ENCODE data around the gene AP2M1. TPM values are rescaled to one million over a fixed set of nuclear protein-coding genes. Genes with fewer than 3 reads are reported as not detected.

AP2M1 gene
- total and polyA plus RNA-seq, 2 of the 8 experiments (the other 6 are each of a cell fraction or from before 2014, with no cell fraction given), result 403 to 454 TPM

DNA sequence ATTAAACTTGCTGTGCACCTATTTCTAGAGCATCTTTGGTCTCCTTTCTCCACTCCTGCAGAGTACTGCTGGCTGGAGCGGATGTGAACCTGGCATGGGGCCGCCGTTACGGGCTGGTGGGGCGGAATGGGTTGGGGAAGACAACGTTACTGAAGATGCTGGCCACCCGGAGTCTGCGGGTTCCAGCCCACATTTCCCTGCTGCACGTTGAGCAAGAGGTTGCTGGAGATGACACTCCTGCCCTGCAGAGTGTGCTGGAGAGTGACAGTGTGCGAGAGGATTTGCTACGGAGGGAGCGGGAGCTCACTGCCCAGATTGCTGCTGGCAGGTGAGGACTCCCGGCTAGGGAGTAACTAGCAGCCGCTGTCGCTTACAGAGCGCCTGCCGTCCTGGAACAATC, 13.4 kb downstream of the AP2M1 start:
- no peak overlapping the region for H3K27ac ChIP-seq (ENCODE audit: low read depth, low read length)
- no peaks in the 10 kb centered on the region; a peak in 1 of 4 replicates for H3K9me3 ChIP-seq (ENCODE audit: insufficient read depth in 2 of 2, low read depth in 1 of 2, low read length in 1 of 2)
- H2BK15ac ChIP-seq (ENCODE audit: low read length), result no peak overlapping the region
- H4K91ac ChIP-seq (replicated peaks; ENCODE audit: insufficient read length, low read length), result no peak overlapping the region
- FAIRE-seq (no peak), DNase-seq (ENCODE audit: low read depth in 1 of 2, low spot score in 2 of 2) (no peak)
- ChIA-PET CTCF (ENCODE audit: partially characterized antibody) (interaction anchor here (1.0 to 3.5 kb wide), 6 partner anchors 11 to 50 kb away, joined by 3 to 16 read pairs (median 4); no protein-coding TSS in a partner anchor), POLR2A (ENCODE audit: partially characterized antibody) (interaction anchor here (0.5 to 1.7 kb wide), 3 partner anchors 12 to 62 kb away, joined by 3 to 6 read pairs (median 3); partner anchors contain the start of gene EEF1AKMT4)
- peaks cover 0 to 8% (median 5%) of the 10 kb centered on the region in 4 experiments; a peak in 6 of 7 replicates for H3K4me1 ChIP-seq (replicated peaks in 1 of 4; ENCODE audit: control insufficient read depth in 3 of 4, insufficient read depth in 4 of 4, low read length in 3 of 4)
- peaks cover 3 to 12% of the 10 kb centered on the region in 2 experiments for H4K20me1 ChIP-seq (replicated peaks in 1 of 2; ENCODE audit: control insufficient read depth in 1 of 2, insufficient read depth in 2 of 2, low read length in 2 of 2)
- H3K36me3 ChIP-seq (ENCODE audit: control insufficient read depth in 2 of 4, insufficient read depth in 4 of 4, low read length in 3 of 4), result peaks cover 19 to 64% (median 34%) of the 10 kb centered on the region in 4 experiments
- no peak overlapping the region for H3K9ac ChIP-seq (replicated peaks in 1 of 4; ENCODE audit: extremely low read depth in 1 of 4, low read depth in 3 of 4, low read length in 3 of 4)
- peaks cover 15% of the 10 kb centered on the region for H3K23me2 ChIP-seq (ENCODE audit: low read depth, low read length)
- H3K4ac ChIP-seq (replicated peaks; ENCODE audit: insufficient read length, low read depth, low read length), result no peak overlapping the region
- WGBS, 2 experiments (ENCODE audit: extremely low coverage in 1 of 2, insufficient coverage in 1 of 2, insufficient read length in 1 of 2, insufficient replicate concordance in 2 of 2, low coverage in 1 of 2, low lambda C conversion rate in 2 of 2, missing lambda C conversion rate in 1 of 2), result 91% methylated on average over 15 of the region's 17 CpGs; no CpG with 5 or more reads in 1 of the 2 experiments
- H3K56ac ChIP-seq (replicated peaks; ENCODE audit: insufficient read length, low read depth, low read length), result no peak overlapping the region
- H3K23ac ChIP-seq (ENCODE audit: insufficient read length), result no peak overlapping the region
- H2BK20ac ChIP-seq (ENCODE audit: low read length), result no peak overlapping the region
- H3K79me2 ChIP-seq (ENCODE audit: control insufficient read depth in 1 of 2, insufficient read depth in 2 of 2, low read length in 2 of 2), result peaks cover 6 to 27% of the 10 kb centered on the region in 2 experiments; a peak in 3 of 4 replicates
- H3K4me2 ChIP-seq (ENCODE audit: insufficient read depth in 1 of 2, low read depth in 2 of 2, low read length in 2 of 2), result no peak overlapping the region; a peak in 1 of 4 replicates
- H4K8ac ChIP-seq (ENCODE audit: extremely low read depth, insufficient read depth, low read length), result no peak overlapping the region
- H3K18ac ChIP-seq (ENCODE audit: extremely low read depth, low read length), result no peak overlapping the region
- H2BK12ac ChIP-seq (ENCODE audit: low read depth, low read length), result no peak overlapping the region
- H2AFZ ChIP-seq (ENCODE audit: low read length), result no peak overlapping the region
- H4K5ac ChIP-seq (ENCODE audit: insufficient read length, low read depth, low read length), result no peak overlapping the region
- H3K79me1 ChIP-seq (ENCODE audit: low read depth, low read length), result peaks cover 10% of the 10 kb centered on the region
- H3K4me3 ChIP-seq (ENCODE audit: extremely low read depth in 1 of 4, insufficient read depth in 2 of 4, low read depth in 3 of 4, low read length in 4 of 4), result no peak overlapping the region
- H2BK120ac ChIP-seq (replicated peaks; ENCODE audit: low read depth, low read length), result no peak overlapping the region
- H3K14ac ChIP-seq (ENCODE audit: insufficient read length), result no peak overlapping the region
- H3K27me3 ChIP-seq (replicated peaks in 1 of 4; ENCODE audit: control insufficient read depth in 3 of 4, extremely low read depth in 1 of 4, insufficient read depth in 3 of 4, low read length in 3 of 4), result no peaks in the 10 kb centered on the region; a peak in 1 of 7 replicates
- no peak overlapping the region for H2BK5ac ChIP-seq (ENCODE audit: low read depth, low read length)
- H2AK5ac ChIP-seq (ENCODE audit: low read depth, low read length), result no peak overlapping the region
- TF ChIP-seq KDM1A (IDR thresholded peaks at IDR 0.05; ENCODE audit: borderline replicate concordance, low read length), result no peak
- no peak for TF ChIP-seq SIX5 (IDR thresholded peaks at IDR 0.05; ENCODE audit: low read depth, low read length)
- no peak for TF ChIP-seq BACH1 (IDR thresholded peaks at IDR 0.05; ENCODE audit: low read length)
- no peak for TF ChIP-seq CREB1 (IDR thresholded peaks at IDR 0.05)
- TF ChIP-seq, protein P1, sequence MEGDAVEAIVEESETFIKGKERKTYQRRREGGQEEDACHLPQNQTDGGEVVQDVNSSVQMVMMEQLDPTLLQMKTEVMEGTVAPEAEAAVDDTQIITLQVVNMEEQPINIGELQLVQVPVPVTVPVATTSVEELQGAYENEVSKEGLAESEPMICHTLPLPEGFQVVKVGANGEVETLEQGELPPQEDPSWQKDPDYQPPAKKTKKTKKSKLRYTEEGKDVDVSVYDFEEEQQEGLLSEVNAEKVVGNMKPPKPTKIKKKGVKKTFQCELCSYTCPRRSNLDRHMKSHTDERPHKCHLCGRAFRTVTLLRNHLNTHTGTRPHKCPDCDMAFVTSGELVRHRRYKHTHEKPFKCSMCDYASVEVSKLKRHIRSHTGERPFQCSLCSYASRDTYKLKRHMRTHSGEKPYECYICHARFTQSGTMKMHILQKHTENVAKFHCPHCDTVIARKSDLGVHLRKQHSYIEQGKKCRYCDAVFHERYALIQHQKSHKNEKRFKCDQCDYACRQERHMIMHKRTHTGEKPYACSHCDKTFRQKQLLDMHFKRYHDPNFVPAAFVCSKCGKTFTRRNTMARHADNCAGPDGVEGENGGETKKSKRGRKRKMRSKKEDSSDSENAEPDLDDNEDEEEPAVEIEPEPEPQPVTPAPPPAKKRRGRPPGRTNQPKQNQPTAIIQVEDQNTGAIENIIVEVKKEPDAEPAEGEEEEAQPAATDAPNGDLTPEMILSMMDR (IDR thresholded peaks at IDR 0.05; ENCODE audit: control extremely low read depth in 1 of 3, insufficient read depth in 1 of 3, low read depth in 1 of 3, low read length in 3 of 3), result no peak
- no peak for TF ChIP-seq RNF2 (IDR thresholded peaks at IDR 0.05; ENCODE audit: borderline replicate concordance, low read depth, low read length, missing control alignments, poor library complexity, severe bottlenecking)
- TF ChIP-seq JUND (IDR thresholded peaks at IDR 0.05; ENCODE audit: low read length), result no peak
- no peak for TF ChIP-seq GTF2F1 (IDR thresholded peaks at IDR 0.05; ENCODE audit: borderline replicate concordance, low read depth, low read length)
- TF ChIP-seq, protein P2, sequence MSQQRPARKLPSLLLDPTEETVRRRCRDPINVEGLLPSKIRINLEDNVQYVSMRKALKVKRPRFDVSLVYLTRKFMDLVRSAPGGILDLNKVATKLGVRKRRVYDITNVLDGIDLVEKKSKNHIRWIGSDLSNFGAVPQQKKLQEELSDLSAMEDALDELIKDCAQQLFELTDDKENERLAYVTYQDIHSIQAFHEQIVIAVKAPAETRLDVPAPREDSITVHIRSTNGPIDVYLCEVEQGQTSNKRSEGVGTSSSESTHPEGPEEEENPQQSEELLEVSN (IDR thresholded peaks at IDR 0.05), result no peak
- TF ChIP-seq SP1 (IDR thresholded peaks at IDR 0.05; ENCODE audit: low read depth, low read length), result no peak
- no peak for TF ChIP-seq TBP (IDR thresholded peaks at IDR 0.05; ENCODE audit: low read depth, low read length)
